Ishikawa (cell line): ENCODE measurements around the gene ONECUT3.

ENCODE experiments used
- CEBPB ChIP-seq: IDR thresholded peaks from 2 replicates; pipeline ENCODE4 v1.6.1; 2012
- CREB1 ChIP-seq: IDR thresholded peaks from 2 replicates; pipeline ENCODE4 v1.6.1; 2012; ENCODE audit warnings: low read depth
- EGR1 ChIP-seq: IDR thresholded peaks from 2 replicates; pipeline ENCODE4 v1.6.1; 2012
- EP300 ChIP-seq: IDR thresholded peaks from 2 replicates; pipeline ENCODE4 v1.6.1; 2012; ENCODE audit warnings: borderline replicate concordance
- FOXM1 ChIP-seq: IDR thresholded peaks from 2 replicates; pipeline ENCODE4 v1.6.1; 2012; ENCODE audit warnings: low read depth, borderline replicate concordance
- NFIC ChIP-seq: IDR thresholded peaks from 2 replicates; pipeline ENCODE4 v1.6.1; 2012
- RAD21 ChIP-seq: IDR thresholded peaks from 2 replicates; pipeline ENCODE4 v1.6.1; 2012; ENCODE audit warnings: low read depth
- TAF1 ChIP-seq: IDR thresholded peaks from 2 replicates; pipeline ENCODE4 v1.6.1; 2012; ENCODE audit warnings: low read depth, mild to moderate bottlenecking
- TCF12 ChIP-seq: IDR thresholded peaks from 2 replicates; pipeline ENCODE4 v1.6.1; 2012; ENCODE audit warnings: low read depth
- TEAD4 ChIP-seq: IDR thresholded peaks from 2 replicates; pipeline ENCODE4 v1.6.1; 2012
- USF1 ChIP-seq: IDR thresholded peaks from 2 replicates; pipeline ENCODE4 v1.6.1; 2012
- YY1 ChIP-seq: IDR thresholded peaks from 2 replicates; pipeline ENCODE4 v1.6.1; 2012; ENCODE audit warnings: low read depth
- ZBTB7A ChIP-seq: IDR thresholded peaks from 2 replicates; pipeline ENCODE4 v1.6.1; 2012; ENCODE audit warnings: low read depth
- TF ChIP-seq, protein P1 (sequence below): IDR thresholded peaks from 2 replicates; pipeline ENCODE4 v1.6.1; 2012; ENCODE audit warnings: low read depth, mild to moderate bottlenecking
- TF ChIP-seq, protein P2 (sequence below): IDR thresholded peaks from 2 replicates; pipeline ENCODE4 v1.6.1; 2012

Gene ONECUT3

GRCh38 chr19:1827566-1828278 is 74.4 kb downstream of the ONECUT3 start:
- no peak for TF ChIP-seq TCF12
- TF ChIP-seq FOXM1, result no peak
- TF ChIP-seq YY1, result no peak
- no peak for TF ChIP-seq CREB1
- no peak for TF ChIP-seq ZBTB7A
- no peak for TF ChIP-seq NFIC
- TF ChIP-seq, protein P1, sequence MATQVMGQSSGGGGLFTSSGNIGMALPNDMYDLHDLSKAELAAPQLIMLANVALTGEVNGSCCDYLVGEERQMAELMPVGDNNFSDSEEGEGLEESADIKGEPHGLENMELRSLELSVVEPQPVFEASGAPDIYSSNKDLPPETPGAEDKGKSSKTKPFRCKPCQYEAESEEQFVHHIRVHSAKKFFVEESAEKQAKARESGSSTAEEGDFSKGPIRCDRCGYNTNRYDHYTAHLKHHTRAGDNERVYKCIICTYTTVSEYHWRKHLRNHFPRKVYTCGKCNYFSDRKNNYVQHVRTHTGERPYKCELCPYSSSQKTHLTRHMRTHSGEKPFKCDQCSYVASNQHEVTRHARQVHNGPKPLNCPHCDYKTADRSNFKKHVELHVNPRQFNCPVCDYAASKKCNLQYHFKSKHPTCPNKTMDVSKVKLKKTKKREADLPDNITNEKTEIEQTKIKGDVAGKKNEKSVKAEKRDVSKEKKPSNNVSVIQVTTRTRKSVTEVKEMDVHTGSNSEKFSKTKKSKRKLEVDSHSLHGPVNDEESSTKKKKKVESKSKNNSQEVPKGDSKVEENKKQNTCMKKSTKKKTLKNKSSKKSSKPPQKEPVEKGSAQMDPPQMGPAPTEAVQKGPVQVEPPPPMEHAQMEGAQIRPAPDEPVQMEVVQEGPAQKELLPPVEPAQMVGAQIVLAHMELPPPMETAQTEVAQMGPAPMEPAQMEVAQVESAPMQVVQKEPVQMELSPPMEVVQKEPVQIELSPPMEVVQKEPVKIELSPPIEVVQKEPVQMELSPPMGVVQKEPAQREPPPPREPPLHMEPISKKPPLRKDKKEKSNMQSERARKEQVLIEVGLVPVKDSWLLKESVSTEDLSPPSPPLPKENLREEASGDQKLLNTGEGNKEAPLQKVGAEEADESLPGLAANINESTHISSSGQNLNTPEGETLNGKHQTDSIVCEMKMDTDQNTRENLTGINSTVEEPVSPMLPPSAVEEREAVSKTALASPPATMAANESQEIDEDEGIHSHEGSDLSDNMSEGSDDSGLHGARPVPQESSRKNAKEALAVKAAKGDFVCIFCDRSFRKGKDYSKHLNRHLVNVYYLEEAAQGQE, result no peak
- no peak for TF ChIP-seq EP300
- TF ChIP-seq, protein P2, sequence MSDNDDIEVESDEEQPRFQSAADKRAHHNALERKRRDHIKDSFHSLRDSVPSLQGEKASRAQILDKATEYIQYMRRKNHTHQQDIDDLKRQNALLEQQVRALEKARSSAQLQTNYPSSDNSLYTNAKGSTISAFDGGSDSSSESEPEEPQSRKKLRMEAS, result no peak
- TF ChIP-seq TAF1, result no peak
- no peak for TF ChIP-seq USF1
- TF ChIP-seq CEBPB, result no peak
- no peak for TF ChIP-seq TEAD4
- TF ChIP-seq EGR1, result no peak
- TF ChIP-seq RAD21, result no peak

DNA sequence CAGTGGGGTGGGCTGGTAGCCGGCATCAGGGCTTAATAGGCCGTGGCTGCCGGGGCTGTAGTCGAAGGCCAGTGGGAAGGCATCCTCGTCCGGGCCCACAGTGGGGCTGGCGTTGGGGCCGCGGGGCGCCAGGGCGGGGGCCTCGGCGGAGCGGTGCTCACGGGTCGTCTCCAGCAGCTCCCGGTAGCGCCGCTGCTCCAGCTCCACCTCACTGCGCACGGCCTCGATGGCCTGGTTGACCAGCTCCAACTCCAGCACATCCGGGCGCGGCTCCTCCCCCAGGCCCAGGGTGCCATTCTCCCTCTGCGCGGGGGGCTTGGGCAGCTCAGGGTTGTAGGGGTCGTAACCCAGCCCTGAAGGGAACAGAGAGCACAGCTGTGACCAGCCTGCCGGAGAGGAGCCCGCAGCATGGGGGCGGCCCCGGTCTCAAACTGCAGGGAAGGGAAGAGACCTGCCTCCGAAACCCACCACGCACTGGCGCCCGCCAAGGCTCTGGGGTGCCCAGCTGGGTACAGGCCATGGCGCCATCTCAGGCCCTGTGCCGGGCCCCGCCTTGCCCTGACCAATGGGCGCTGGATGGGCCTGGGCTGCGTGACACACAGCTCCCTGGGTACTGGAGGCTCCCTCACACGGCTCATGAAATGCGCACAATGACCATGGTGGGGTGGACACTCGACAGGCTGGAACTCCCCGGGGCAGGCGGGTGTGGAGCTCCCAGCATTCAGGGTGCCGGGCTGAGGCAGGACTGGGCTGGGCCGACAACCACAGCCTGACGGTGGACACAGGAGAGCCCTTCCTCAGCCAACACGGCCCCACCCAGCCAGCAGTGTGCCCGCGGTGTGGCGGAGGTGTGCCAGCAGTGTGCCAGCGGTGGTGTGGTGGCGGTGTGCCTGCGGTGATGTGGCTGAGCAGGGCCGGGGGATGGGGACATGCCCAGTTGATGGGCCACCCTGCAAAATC is 75.3 kb downstream of the ONECUT3 start:
- TF ChIP-seq USF1, result no peak
- TF ChIP-seq TCF12, result no peak
- no peak for TF ChIP-seq ZBTB7A
- no peak for TF ChIP-seq CEBPB
- TF ChIP-seq, protein P2, result no peak
- no peak for TF ChIP-seq CREB1
- no peak for TF ChIP-seq EP300
- no peak for TF ChIP-seq FOXM1
- TF ChIP-seq, protein P1, result no peak
- TF ChIP-seq RAD21, result no peak
- no peak for TF ChIP-seq NFIC
- no peak for TF ChIP-seq YY1

DNA sequence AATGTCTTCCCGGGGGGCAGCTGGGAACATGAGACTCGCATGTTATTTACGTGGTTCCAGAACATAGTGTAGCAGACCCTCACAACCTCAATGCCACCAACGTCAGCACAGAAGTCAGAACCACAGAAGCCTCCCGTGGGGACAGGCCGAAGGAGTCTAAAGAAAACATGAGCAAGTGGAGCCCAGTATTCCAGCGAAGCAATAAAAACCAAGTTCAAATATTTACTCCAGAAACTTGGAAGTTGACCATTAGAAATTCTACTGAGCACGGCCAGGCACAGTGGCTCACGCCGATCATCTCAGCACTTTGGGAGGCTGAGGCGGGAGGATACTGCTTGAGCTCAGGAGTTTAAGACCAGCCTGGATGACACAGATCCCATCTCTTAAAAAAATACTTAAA is 76.7 kb downstream of the ONECUT3 start:
- TF ChIP-seq FOXM1 (no peak), USF1 (no peak), NFIC (no peak), TCF12 (no peak), RAD21 (no peak), ZBTB7A (no peak), TAF1 (no peak), CEBPB (no peak), YY1 (no peak), CREB1 (no peak), EP300 (no peak), EGR1 (no peak), TEAD4 (no peak)
- TF ChIP-seq, protein P2, result no peak
- TF ChIP-seq, protein P1, result no peak
